ENCODE data around the gene DCST2. TPM values are rescaled to one million over a fixed set of nuclear protein-coding genes. Genes with fewer than 3 reads are reported as not detected.
A peak's percentile ranks its signal among the peaks of the same experiment; 100 is the strongest.

The DCST2 gene
- total and polyA plus RNA-seq, 9 of the 15 experiments (the other 6 are each of a cell fraction or from before 2014, with no cell fraction given) = 0.09 to 0.49 (median 0.11) TPM; not detected in 3

DNA sequence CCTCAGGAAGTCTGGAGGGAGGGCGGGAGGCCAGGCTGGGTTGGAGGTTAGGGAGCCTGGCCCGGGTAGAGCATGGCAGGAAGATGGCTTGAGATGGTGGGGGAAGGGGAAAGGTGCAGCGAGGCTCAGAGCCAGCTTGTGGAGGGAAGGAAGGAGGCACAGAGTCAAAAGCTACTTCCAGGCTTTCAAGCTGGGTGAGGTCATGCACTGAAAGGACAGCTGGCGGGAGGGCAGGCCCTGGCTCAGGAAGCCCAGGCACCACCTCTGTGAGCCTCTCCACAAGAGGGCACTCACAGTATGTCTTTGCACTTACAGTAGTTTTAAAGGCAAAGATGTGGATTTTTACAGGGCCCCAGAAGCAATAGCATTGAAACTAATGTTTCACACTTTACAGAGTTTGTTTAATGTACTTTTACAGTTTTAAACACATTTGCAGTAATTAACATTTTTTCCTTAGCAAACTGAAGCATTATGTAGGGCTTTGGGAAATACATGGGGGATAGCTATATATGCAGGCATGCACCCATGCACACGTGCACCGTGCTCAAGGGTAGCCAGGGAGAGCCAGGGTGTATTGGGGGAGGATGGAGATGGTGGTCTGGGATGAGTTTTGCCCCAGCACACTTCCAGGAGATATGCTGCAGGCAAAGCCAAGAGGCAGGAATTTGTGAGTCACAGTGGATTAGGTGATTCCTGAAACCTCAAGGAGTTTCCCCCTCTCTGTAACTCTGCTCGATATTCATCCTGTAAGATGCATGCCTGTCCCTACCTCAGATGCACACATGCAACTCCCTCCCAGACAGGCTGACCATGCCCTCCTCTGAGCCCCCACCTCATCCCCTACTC is 11.5 kb upstream of the DCST2 start (continued):
- TF ChIP-seq, protein P1, sequence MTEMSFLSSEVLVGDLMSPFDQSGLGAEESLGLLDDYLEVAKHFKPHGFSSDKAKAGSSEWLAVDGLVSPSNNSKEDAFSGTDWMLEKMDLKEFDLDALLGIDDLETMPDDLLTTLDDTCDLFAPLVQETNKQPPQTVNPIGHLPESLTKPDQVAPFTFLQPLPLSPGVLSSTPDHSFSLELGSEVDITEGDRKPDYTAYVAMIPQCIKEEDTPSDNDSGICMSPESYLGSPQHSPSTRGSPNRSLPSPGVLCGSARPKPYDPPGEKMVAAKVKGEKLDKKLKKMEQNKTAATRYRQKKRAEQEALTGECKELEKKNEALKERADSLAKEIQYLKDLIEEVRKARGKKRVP (CRISPR knock-in tag; IDR thresholded peaks at IDR 0.05) = no peak
- TF ChIP-seq AFF4 (CRISPR knock-in tag; IDR thresholded peaks at IDR 0.05) (no peak), ZNF280A (IDR thresholded peaks at IDR 0.05; ENCODE audit: low read depth, partially characterized antibody) (no peak), REST (IDR thresholded peaks at IDR 0.05; ENCODE audit: borderline replicate concordance) (peak; percentile 75), REST (CRISPR knock-in tag; IDR thresholded peaks at IDR 0.05; ENCODE audit: low read depth) (no peak), THAP12 (CRISPR knock-in tag; IDR thresholded peaks at IDR 0.05) (no peak), ZBTB8A (IDR thresholded peaks at IDR 0.05; ENCODE audit: partially characterized antibody) (no peak), SMC3 (conservative IDR thresholded peaks at IDR 0.05; ENCODE audit: insufficient read depth, low read depth, low read length) (peak; percentile 80)

Measured in K562 (cell line).